Activated naive CD8-positive, alpha-beta T cell (primary cell): ENCODE results near the gene TUBGCP6.
"Not testable (repeated sequence)": the region's sequence is repeated elsewhere in the genome, so short reads cannot be mapped to it uniquely, and the experiment has no call there.

Source experiments
- H3K27ac Mint-ChIP-seq: one replicate; pipeline ENCODE4 v1.8.0; 2021; ENCODE audit warnings: mixed read lengths
- H3K27me3 Mint-ChIP-seq: one replicate; pipeline ENCODE4 v1.8.0; 2021; ENCODE audit warnings: mixed read lengths
- H3K36me3 Mint-ChIP-seq: one replicate; pipeline ENCODE4 v1.8.0; 2021; ENCODE audit warnings: mixed read lengths
- H3K4me1 Mint-ChIP-seq: one replicate; pipeline ENCODE4 v1.8.0; 2021; ENCODE audit warnings: low read depth, mixed read lengths
- H3K4me3 Mint-ChIP-seq: one replicate; pipeline ENCODE4 v1.8.0; 2021; ENCODE audit warnings: mild to moderate bottlenecking, mixed read lengths
- H3K9me3 Mint-ChIP-seq: one replicate; pipeline ENCODE4 v1.8.0; 2021; ENCODE audit warnings: low read depth, mixed read lengths

TUBGCP6 gene

DNA sequence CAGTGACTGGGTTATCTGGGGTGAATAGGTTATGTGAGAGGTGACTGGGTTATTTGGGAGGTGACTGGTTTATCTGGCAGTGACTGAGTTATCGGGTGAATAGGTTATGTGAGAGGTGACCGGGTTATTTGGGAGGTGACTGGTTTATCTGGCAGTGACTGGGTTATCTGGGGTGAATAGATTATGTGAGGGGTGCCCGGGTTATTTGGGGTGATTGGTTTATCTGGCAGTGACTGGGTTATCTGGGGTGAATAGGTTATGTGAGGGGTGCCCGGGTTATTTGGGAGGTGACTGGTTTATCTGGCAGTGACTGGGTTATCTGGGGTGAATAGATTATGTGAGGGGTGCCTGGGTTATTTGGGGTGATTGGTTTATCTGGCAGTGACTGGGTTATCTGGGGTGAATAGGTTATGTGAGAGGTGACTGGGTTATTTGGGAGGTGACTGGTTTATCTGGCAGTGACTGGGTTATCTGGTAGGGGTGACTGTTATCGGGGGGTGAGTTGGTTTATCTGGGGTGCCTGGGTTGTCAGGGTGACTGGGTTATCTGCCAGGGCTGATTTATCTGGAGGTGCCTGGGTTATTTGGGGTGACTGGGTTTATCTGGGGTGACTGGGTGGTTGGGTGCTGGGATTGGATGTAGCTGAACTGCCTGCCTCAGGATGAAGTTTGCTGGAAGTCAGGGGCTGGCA lies 76.2 kb downstream of the TUBGCP6 start:
- not testable (repeated sequence) for H3K36me3 Mint-ChIP-seq, H3K27me3 Mint-ChIP-seq, H3K4me1 Mint-ChIP-seq, H3K9me3 Mint-ChIP-seq
- Mint-ChIP-seq H3K27ac (peak overlapping the region; percentile 46), H3K4me3 (peak overlapping the region; percentile 67)

DNA sequence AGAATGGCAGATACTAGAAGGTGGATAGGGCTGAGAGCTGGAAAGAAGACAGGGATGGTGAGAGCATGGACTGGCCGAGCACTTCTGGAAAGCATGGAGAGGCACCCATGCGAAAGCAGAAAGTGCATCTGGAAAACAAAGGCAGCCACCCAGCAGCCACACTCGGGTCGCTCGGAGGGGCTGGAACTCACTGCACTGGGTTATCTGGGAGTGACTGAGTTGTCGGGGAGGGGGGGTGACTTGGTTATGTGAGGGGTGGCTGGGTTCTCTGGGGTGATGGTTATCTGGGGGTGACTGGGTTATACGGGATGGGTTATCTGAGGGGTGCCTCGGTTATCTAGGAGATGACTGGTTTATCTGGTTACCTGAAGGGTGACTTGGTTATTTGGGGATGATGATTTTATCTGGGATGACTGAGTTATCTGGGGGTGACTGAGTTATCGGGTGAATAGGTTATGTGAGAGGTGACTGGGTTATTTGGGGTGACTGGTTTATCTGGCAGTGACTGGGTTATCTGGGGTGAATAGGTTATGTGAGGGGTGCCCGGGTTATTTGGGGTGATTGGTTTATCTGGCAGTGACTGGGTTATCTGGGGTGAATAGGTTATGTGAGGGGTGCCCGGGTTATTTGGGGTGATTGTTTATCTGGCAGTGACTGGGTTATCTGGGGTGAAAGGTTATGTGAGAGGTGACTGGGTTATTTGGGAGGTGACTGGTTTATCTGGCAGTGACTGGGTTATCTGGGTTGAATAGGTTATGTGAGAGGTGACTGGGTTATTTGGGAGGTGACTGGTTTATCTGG lies 76.9 kb downstream of the TUBGCP6 start:
- Mint-ChIP-seq H3K4me3 (peak overlapping the region; percentile 35), H3K27me3 (peaks cover 7% of the 10 kb centered on the region), H3K27ac (no peak overlapping the region)

More for the DNA sequence above, 76.9 kb downstream of the TUBGCP6 start:
- no peaks in the 10 kb centered on the region for H3K9me3 Mint-ChIP-seq
- H3K4me1 Mint-ChIP-seq: peaks cover 5% of the 10 kb centered on the region
- no peaks in the 10 kb centered on the region for H3K36me3 Mint-ChIP-seq
